GM13976 (cell line): ENCODE measurements around the gene HSD11B1.
A peak's percentile ranks its signal among the peaks of the same experiment; 100 is the strongest.

Experiments used
- DNase-seq: peaks from one replicate; pipeline ENCODE4 v3.0.0; 2012; ENCODE audit warnings: low spot score
- CTCF ChIP-seq: IDR thresholded peaks from 2 replicates; pipeline ENCODE4 v1.5.1; 2012; ENCODE audit warnings: borderline replicate concordance, mild to moderate bottlenecking; ENCODE audit not compliant: insufficient read depth; ENCODE audit errors: extremely low read depth, missing control alignments, control extremely low read depth
- in situ Hi-C: fragments of 300-500 bp; cut with MboI; formaldehyde crosslinking; loops from one replicate; pipeline ENCODE4 v1.12.0; 2022; ENCODE audit warnings: low sequenced_read_pairs, mixed read lengths, inconsistent platforms; ENCODE audit not compliant: unreplicated experiment

The HSD11B1 gene

DNA sequence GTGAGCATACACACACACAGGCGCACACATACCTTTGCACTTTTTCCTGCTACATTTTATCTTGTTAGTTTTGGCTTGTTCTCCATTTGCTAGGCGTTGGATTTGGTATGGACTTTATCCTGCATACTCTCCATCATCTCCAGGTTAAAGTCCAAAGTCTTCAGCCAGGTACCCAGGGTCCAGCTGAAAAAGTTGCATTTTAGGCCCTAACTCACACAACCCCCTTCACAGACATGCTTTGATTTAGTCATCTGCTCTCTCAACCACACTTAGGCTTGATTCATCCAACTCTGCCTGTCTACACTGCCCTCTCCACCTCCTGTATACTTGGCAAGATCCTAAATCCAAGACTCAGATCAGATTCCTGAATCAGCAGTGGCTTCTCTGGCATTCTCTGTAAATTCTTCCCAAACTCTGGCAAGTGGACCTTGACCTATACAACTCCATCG lies 41.7 kb upstream of the HSD11B1 start:
- in situ Hi-C loops = no loop called here
- no peak for TF ChIP-seq CTCF
- DNase-seq = no peak

GRCh38 chr1:209667103-209667502 lies 37.5 kb upstream of the HSD11B1 start:
- in situ Hi-C loops = no loop called here
- DNase-seq = no peak
- TF ChIP-seq CTCF = no peak

DNA sequence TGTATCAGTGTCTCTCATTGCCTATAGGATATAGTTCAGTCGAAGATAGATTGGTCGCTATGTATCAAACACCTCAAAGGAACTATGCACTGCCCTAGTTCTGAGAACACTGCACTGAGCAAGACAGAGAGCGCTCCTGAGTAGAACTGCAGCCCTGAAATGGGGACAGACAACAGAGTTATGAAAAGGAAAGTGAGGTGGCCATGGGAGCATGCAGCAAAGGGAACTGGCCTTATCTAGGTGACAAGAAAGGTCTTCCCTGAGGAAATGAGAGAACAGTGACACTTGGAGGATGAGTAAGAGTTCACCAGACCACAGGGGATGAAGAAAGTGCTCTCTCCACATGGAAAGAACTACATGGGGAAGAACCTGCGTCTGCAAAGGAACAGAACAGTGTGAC lies 36.9 kb upstream of the HSD11B1 start:
- no peak for TF ChIP-seq CTCF
- DNase-seq = no peak

GRCh38 chr1:209670441-209671082 lies 34.1 kb upstream of the HSD11B1 start:
- no peak for DNase-seq
- no peak for TF ChIP-seq CTCF
- in situ Hi-C loops = no loop called here

More for the DNA sequence above, 36.9 kb upstream of the HSD11B1 start:
- in situ Hi-C loops = no loop called here

GRCh38 chr1:209672705-209673630 lies 31.7 kb upstream of the HSD11B1 start:
- in situ Hi-C loops = no loop called here
- TF ChIP-seq CTCF = no peak
- DNase-seq = peak; percentile 76

DNA sequence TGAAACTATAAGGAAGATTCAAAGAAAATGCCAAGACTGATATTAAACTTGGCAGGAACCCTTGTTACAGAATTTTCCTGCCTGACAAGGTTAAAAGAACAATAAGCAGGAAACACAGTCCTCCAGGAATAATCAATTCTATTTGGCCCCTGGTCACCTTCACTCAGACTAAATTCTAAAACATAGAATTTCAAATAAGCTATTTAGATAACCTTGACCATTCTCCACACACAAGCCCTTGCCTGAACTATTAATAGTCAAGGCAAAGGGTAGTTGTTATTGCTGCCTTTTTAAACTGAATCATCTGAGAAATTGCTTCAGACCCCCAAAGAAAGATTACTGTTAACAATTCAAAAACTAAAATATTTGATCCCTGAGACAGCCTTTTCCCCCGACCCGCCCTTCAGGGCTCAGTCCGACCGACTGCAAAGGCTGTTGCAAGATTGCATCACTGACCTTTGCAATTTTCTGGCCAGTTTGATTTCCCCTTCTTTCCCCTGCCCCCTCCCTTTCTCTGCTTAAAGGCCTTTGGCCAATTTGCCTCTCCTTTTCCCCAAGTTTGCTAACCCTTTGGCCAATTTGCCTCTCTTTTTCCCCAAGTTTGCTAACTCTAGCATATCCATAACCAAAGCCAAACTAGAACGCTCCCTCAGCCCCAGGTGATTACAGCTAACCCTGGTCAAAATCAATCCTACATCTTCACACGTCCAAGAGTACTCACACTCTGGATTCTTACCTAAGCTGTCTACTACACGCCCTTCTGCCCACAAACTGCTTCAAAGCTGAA lies 30.8 kb upstream of the HSD11B1 start:
- no peak for TF ChIP-seq CTCF
- in situ Hi-C loops = no loop called here

More for the DNA sequence above, 30.8 kb upstream of the HSD11B1 start:
- DNase-seq = no peak
